Breast epithelium (tissue), 4 donors: Measurements from ENCODE around the gene TMIE. TPM values are rescaled to one million over a fixed set of nuclear protein-coding genes. Genes with fewer than 3 reads are reported as not detected.

Source experiments
- DNase-seq, 2 donors: peaks; one replicate each; pipeline ENCODE4 v3.0.0-alpha.2; 2019; ENCODE audit warnings: low spot score in 2 of 2
- H3K27ac ChIP-seq, 2 donors: fragments of 200-600 bp; sonication (generic) in 1 of 2; one replicate each; pipeline ENCODE4 v1.5.1; 2016 to 2019; ENCODE audit warnings: mild to moderate bottlenecking in 1 of 2
- H3K27me3 ChIP-seq, 2 donors: fragments of 200-600 bp; sonication (generic) in 1 of 2; one replicate each; pipeline versions ENCODE4 v1.5.1 to v1.6.0; 2017 to 2019; ENCODE audit warnings: control low read depth in 1 of 2, mild to moderate bottlenecking in 1 of 2
- H3K36me3 ChIP-seq: fragments of 200-600 bp; one replicate; pipeline ENCODE4 v1.5.1; 2019
- H3K4me1 ChIP-seq, 2 donors: fragments of 200-600 bp; sonication (generic); one replicate each; pipeline ENCODE4 v1.5.1; 2016 to 2019; ENCODE audit warnings: control low read depth in 1 of 2
- H3K4me3 ChIP-seq, 3 donors: fragments of 200-600 bp; sonication (generic); 1 replicate in 2 of 3; 2 replicates in 1 of 3; pipeline ENCODE4 v1.5.1; 2016 to 2019; ENCODE audit warnings: mild to moderate bottlenecking in 3 of 3, moderate library complexity in 2 of 3
- H3K9me3 ChIP-seq, 2 donors: fragments of 200-600 bp; sonication (generic) in 1 of 2; one replicate each; pipeline ENCODE4 v1.5.1; 2016 to 2019; ENCODE audit warnings: control low read depth in 1 of 2
- CTCF ChIP-seq, 3 donors: fragments of 450-650 bp; IDR thresholded peaks; one replicate each; pipeline ENCODE4 v1.5.1; 2016 to 2017; ENCODE audit warnings: antibody characterized with exemption in 3 of 3, mild to moderate bottlenecking in 3 of 3, moderate library complexity in 3 of 3
- POLR2A ChIP-seq: fragments of 450-650 bp; IDR thresholded peaks from one replicate; pipeline ENCODE4 v1.6.1; 2016; ENCODE audit warnings: antibody characterized with exemption, mild to moderate bottlenecking, moderate library complexity
- POLR2AphosphoS5 ChIP-seq, 3 donors: sonication (generic); formaldehyde crosslinking; IDR thresholded peaks; one replicate each; pipeline ENCODE4 v1.6.1; 2017; ENCODE audit warnings: antibody characterized with exemption in 3 of 3
- intact Hi-C: fragments of 100-400 bp; cut with DNase I; formaldehyde crosslinking; loops from one replicate; pipeline ENCODE4 v1.15.1; 2023; ENCODE audit warnings: low total_unique reads
- total RNA-seq, 3 donors: library from RNA; depleted of rRNA; stranded (reverse); fragments of >200 nt; gene quantifications; one replicate each; pipeline ENCODE4 v1.1.0, GENCODE V29; 2016

Gene TMIE
- total RNA-seq, 3 donors from 2014 or later: not detected

GRCh38 chr3:46676601-46677410 is 24.4 kb upstream of the TMIE start:
- DNase-seq: no peak
- H3K4me3 ChIP-seq: peak overlapping the region in 2 of 3 donors; percentile 5 to 40
- no peaks in the 10 kb centered on the region for H3K27me3 ChIP-seq
- no peaks in the 10 kb centered on the region for H3K4me1 ChIP-seq
- H3K9me3 ChIP-seq: no peaks in the 10 kb centered on the region
- no peaks in the 10 kb centered on the region for H3K36me3 ChIP-seq
- TF ChIP-seq POLR2AphosphoS5 (IDR thresholded peaks at IDR 0.05): no peak
- TF ChIP-seq CTCF (IDR thresholded peaks at IDR 0.05): no peak
- no peak for TF ChIP-seq POLR2A
- intact Hi-C loops: no loop called here
- H3K27ac ChIP-seq: peak overlapping the region in 1 of 2 donors; percentile 65

- intact Hi-C loops: no loop called here
- H3K27ac ChIP-seq: peak overlapping the region in 1 of 2 donors; percentile 65
- H3K9me3 ChIP-seq: no peaks in the 10 kb centered on the region
- H3K4me1 ChIP-seq: no peaks in the 10 kb centered on the region
- H3K4me3 ChIP-seq: peak overlapping the region in 1 of 3 donors; percentile 40
- DNase-seq: no peak
- no peaks in the 10 kb centered on the region for H3K36me3 ChIP-seq
- TF ChIP-seq POLR2AphosphoS5 (IDR thresholded peaks at IDR 0.05): no peak
- TF ChIP-seq POLR2A: no peak
- TF ChIP-seq CTCF (IDR thresholded peaks at IDR 0.05): no peak
- no peaks in the 10 kb centered on the region for H3K27me3 ChIP-seq
Measured at GRCh38 chr3:46677411-46677726, 23.8 kb upstream of the TMIE start.

GRCh38 chr3:46678280-46678679 is 22.9 kb upstream of the TMIE start:
- intact Hi-C loops: no loop called here
- Histone ChIP-seq H3K27ac (no peak overlapping the region), H3K4me3 (no peak overlapping the region), H3K36me3 (no peaks in the 10 kb centered on the region), H3K4me1 (no peaks in the 10 kb centered on the region), H3K27me3 (no peaks in the 10 kb centered on the region), H3K9me3 (no peaks in the 10 kb centered on the region)
- DNase-seq: no peak
- no peak for TF ChIP-seq POLR2A
- no peak for TF ChIP-seq CTCF (IDR thresholded peaks at IDR 0.05)
- TF ChIP-seq POLR2AphosphoS5 (IDR thresholded peaks at IDR 0.05): no peak

GRCh38 chr3:46679681-46680080 is 21.5 kb upstream of the TMIE start:
- H3K9me3 ChIP-seq: no peaks in the 10 kb centered on the region
- TF ChIP-seq POLR2AphosphoS5 (IDR thresholded peaks at IDR 0.05) (no peak), POLR2A (no peak), CTCF (IDR thresholded peaks at IDR 0.05) (no peak)
- no peak overlapping the region for H3K4me3 ChIP-seq
- no peaks in the 10 kb centered on the region for H3K4me1 ChIP-seq
- no peak overlapping the region for H3K27ac ChIP-seq
- H3K36me3 ChIP-seq: no peaks in the 10 kb centered on the region
- DNase-seq: no peak
- intact Hi-C loops: no loop called here
- no peaks in the 10 kb centered on the region for H3K27me3 ChIP-seq

- Histone ChIP-seq H3K36me3 (no peaks in the 10 kb centered on the region), H3K4me1 (no peaks in the 10 kb centered on the region), H3K27me3 (no peaks in the 10 kb centered on the region), H3K9me3 (no peaks in the 10 kb centered on the region), H3K27ac (no peak overlapping the region), H3K4me3 (no peak overlapping the region)
- TF ChIP-seq CTCF (IDR thresholded peaks at IDR 0.05): no peak
- no peak for TF ChIP-seq POLR2A
- no peak for TF ChIP-seq POLR2AphosphoS5 (IDR thresholded peaks at IDR 0.05)
- intact Hi-C loops: no loop called here
- DNase-seq: no peak
Measured at GRCh38 chr3:46680298-46680826, 20.8 kb upstream of the TMIE start.
